M059J (cell line): ENCODE data around the gene INSM2. TPM values are rescaled to one million over a fixed set of nuclear protein-coding genes. Genes with fewer than 3 reads are reported as not detected.

Experiments
- DNase-seq: peaks from one replicate; pipeline ENCODE4 v3.0.0-alpha.2; 2012; ENCODE audit warnings: low read depth
- total RNA-seq: library from RNA; depleted of rRNA; stranded (reverse); fragments of >200 nt; shearing (Covaris generic); gene quantifications from 2 replicates; pipeline ENCODE4 v1.2.3, GENCODE V29; 2014; rRNA removed

The INSM2 gene, protein sequence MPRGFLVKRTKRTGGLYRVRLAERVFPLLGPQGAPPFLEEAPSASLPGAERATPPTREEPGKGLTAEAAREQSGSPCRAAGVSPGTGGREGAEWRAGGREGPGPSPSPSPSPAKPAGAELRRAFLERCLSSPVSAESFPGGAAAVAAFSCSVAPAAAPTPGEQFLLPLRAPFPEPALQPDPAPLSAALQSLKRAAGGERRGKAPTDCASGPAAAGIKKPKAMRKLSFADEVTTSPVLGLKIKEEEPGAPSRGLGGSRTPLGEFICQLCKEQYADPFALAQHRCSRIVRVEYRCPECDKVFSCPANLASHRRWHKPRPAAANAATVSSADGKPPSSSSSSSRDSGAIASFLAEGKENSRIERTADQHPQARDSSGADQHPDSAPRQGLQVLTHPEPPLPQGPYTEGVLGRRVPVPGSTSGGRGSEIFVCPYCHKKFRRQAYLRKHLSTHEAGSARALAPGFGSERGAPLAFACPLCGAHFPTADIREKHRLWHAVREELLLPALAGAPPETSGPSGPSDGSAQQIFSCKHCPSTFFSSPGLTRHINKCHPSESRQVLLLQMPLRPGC
- not detected in 2 replicates for total RNA-seq

DNA sequence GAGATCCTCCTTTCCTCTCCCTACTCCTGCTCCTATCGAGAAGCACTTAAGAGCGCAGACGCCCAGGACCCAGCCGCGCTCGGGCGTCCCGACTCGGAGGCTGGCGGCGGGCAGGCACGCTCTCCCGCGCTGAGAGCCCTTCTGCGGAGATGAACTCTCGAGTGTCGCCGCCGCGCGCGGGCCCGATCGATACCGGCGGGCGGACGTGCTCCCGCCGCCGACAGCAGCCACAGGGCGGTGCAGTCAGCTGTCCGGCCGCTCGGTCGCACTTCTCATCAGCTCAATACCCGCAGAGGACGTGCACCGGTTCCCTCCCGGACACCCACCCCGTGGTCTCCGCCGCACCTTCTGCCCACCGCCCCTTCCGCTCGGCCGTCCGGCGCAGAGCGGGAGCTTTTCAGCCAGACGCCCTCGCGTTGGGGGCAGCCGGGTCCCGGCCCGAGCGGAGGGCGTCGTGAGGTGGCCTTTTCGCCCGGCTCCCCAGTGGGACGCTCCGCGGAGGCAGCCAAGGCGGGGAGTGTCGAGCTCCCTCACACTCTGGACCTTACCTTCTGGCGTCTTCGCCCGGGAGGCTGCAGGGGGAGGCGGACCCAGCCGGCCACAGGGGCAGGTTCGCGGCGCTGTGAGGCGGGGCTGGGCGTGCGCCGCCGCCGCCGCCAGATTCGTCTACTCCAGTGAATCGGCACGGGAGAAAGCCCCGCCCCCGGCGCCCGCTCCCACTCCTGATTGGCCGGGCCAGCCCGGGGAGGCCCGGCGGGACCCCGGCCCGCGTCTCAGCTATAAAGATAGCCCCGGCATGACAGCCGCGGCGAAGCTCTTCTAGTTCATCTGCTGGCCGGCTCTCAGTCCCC, at the start of gene INSM2:
Gene INSM2 (plus strand): TSS at position 808 of the 851 bp plus-strand sequence. CDS start 89 bp downstream, outside the sequence.
- peak; percentile 67 for DNase-seq

DNA sequence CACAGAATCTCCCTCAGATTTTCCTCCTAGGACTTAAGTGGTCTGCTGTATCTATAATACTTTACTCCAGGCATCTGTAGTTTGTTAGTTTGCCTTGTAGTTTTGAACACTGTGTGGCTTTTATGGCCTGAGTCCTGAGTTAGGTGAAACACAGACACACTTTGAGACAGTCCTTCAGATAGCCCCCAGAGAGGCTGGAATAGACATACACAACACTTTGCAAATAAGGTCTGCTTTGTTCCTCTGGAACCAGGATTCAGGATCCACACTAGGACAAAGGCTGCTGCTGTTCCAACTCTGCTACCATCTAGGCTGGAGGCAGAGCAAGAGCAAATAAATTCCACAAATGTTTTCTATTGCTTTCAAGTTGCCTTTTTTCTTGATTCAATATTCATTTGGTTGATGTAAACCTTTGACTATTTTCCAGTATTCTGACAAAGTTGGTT, 41.4 kb upstream of the INSM2 start:
- no peak for DNase-seq

DNA sequence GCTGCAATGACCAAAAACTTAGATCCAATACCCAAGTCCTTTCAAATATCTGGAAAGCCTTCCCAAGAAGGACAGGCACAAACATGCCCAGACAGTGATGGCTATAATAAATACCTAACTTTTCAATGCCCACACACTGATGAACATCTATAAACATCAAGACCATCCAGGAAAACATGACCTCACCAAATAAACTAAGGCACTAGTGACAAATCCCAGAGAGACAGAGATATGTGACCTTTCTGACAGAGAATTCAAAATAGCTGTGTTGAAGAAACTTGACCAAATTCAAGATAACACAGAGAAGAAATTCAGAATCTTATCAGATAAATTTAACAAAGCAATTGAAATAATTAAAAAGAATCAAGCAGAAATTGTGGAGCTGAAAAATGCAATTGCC, 38.7 kb upstream of the INSM2 start:
- DNase-seq, result no peak

DNA sequence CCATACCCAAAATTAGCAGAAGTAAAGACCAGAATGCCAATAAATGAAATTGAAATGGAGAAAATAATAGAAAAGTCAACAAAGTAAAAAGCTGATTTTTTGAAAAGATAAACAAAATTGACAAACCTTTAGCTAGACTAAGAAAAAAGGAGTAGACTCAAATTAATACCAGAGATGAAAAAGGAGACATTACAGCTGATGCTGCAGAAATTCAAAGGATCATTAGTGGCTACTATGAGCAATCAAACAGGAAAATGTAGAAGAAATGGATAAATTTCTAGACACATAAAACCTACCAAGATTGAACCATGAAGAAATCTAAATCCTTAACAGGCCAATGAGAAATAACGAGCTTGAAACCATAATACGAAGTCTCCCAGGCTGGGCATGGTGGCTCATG, 34.8 kb upstream of the INSM2 start:
- DNase-seq, result no peak

DNA sequence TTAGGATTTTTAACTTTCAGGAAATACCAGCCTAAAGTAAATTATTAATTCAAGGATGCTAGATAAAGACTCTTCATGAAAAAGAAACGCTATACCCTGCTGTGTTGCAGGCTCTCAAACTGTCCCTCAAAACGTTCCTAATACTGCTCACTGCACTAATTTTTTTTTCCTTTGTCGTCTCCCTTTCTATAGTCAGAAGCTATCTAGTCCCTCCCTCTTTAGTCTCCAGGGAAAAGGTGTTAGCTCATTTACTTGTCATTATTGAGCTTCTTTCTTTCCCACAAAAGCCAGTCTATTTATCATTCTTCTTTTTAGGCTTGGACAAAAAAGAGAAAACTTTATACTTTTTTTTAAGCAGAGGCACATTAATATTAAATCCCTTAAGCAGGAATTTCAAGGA, 30.3 kb upstream of the INSM2 start:
- DNase-seq, result no peak

DNA sequence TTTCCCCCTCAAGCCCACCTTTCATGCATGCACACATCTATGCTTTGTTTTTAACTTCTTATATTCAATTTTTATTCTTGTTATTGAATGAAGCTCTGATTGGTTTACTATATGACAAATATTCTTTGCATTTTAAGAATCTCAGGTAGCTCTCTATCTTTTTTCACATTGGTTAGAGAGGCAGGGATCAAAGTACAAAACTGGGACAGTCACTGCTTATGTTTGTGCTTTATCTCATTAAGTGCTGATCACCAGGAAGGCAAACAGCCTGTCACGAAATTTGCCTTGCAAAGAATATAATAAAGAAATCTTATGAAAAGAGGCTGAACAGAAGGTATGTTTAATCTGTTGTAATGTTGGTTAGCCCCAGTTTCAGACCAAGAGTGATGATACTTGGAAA, 29.7 kb upstream of the INSM2 start:
- DNase-seq, result no peak

DNA sequence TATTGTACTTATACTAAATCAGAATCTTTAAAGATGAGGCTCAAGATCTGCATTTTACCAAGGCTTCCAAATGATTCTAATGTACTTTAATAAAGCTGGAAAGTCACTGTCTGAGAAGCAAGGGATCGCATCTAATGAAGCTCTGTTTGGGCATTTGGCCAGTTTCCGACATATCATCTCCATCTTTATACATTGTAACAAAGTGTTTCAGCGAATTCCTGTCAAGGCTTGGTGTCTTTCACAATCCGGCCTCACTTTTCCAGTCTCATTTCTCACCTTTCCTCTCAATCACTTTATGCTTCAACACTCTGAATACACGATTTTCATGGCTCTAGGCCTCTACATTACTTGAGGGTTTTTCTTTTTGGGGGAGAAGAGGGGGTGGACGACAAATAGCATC, 27.5 kb upstream of the INSM2 start:
- DNase-seq, result no peak

DNA sequence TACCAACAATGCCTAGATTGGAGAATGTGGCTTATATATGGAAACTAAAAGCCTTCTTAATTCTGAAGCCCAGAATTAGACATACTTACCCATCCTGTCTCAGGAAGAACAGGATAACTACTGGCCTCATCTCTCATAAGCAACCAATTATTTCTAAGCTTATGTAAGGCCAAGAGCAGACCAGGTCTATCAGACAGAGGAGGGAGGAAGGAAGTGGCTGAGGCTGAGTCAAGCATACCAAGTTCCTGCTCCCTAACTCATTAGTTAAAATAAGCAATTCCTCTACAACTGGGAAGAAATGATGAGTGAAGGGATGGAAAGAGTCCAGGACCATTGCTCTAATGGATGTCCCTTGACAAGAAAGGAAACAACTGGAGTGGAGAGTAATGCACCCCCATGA, 27.0 kb upstream of the INSM2 start:
- peak; percentile 35 for DNase-seq

DNA sequence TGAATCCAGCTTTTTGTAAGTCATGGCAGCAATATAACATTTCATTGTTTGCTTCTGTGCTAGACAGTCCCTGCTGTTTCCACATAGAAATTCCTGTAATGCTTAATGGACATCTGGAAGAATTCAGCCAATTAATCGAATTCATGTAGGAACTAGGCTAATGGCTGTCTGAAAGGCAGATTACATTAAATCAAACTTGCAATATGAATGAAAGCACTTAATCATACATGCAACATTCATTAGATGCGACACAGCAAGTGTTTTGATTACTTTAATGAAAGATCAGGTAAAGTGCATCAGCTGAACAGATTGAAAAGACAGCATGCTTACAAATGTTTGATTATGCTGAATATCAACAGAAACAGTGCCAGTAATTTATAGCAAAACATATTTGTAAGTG, 24.1 kb upstream of the INSM2 start:
- no peak for DNase-seq

DNA sequence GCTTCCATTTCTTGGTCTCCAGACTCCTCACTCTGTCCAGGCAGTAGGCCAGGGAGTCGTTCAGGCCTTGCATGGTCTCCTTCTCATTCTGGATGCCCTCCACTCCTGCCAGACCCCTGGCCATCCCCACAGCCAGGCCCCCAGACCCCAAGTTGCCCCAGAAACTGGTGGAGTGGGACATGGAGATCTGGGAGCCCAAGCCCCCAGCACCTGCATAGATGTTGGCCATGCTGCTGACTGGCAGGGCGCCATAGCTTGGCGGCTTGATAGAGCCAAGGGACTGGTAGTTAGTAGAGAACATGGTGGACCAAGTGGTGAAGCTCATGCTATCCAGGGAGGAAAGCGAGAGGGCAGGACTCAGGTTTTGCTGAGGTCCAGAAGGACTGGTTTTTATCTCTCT, 21.2 kb upstream of the INSM2 start:
- no peak for DNase-seq

DNA sequence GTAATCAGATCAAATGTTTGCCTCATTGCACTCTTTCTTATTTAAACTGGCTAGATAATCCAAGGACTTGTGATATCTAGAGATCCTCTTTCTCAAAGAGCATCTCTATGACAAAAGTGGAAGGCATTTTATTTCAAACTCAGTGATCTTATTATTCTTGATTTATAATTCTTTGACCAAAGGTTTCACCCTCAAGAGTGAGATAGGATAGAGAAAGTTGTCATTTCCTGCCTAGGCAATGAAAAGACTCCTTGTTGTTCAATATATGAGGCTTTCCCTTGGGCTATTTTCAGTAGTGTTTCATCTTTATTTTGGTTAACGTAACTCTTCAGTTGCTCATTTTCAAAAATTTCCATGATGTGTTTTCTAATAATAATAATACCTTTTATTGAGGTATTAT, 18.0 kb upstream of the INSM2 start:
- DNase-seq, result no peak

DNA sequence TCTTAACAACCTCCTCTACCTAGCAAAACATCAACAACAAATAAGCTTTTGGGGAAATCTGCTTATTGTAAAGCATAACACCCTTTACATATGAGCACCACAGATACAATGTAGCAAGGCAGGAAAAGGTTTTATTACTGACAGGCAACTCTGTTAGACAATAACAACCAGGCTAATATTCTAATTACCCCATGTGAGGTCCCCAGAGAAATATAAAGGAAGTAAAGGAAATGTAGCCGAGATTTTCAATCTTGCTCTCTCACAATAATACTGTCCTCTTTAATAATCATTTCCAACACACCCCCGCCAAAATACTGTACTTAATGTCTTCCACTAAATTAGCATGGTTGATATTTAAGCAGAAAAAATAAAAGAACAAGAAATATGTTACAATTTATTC, 14.0 kb upstream of the INSM2 start:
- DNase-seq, result no peak

DNA sequence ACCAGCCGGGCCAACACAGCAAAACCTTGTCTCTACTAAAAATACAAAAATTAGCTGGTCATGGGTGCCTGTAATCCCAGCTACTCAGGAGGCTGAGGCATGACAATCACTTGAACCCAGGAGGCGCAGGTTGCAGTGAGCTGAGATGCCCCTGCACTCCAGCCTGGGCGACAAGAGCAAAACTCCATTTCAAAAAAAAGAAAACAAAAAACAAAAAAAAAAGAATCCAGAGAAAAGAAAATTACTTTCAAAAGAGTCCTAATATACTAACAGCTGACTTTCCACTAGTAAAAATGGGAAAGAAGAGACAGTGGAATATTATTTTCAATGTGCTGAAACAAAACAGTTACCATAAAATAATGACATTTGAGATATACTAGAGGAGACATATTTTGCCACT, 8.3 kb upstream of the INSM2 start:
- DNase-seq, result no peak

DNA sequence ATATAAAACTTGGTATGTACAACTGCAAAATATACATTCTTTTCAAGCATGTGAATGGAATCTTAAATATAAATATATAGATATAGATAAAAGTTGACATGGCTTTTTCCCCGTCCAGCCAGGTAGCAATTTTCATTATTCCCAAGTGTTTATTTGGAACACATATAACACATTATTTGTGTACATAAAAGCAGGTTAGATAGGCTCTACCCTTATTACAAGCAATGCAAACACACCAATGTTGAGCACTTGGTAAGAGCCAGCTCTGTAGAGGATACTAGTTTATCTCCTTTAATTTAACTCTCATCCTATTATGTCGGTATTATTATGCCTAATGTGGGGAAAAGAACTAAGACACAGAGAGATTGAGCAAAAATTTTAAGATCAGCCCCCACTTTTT, 7.0 kb upstream of the INSM2 start:
- no peak for DNase-seq

DNA sequence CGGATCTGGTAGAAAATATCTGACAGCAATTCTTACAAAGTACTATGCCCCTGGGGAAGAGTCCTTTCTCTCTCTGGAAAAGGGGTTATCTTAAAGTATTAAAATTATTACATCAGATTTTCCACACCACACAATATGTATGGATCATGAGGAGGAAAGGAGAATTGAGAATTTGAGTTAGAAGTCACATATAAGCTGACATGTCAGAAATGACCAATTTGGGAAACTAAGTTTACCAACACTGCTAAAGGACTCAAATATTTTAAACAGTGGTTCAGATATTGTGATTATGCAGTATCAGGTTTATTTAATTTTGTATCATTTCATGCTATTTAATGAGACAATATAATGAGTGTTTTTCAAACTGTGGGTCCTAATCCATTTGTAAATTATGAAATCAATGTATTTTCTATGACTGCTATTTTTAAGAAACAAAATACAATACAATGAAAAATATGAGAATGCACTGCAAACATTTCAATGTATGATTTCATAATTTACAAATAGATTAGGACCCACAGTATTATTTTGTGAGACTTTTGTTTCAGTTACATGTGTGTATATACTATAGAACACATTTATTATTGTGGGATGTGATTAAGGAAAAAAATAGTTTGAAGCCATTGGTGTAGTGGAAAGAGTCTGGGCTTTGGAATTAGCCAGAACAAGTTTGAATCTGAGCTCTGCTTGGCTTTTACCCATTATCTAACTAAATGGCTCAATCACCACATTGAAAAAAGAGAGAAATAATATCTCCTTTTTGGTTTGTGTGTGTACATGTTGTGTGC, 1.8 kb upstream of the INSM2 start:
- no peak for DNase-seq

DNA sequence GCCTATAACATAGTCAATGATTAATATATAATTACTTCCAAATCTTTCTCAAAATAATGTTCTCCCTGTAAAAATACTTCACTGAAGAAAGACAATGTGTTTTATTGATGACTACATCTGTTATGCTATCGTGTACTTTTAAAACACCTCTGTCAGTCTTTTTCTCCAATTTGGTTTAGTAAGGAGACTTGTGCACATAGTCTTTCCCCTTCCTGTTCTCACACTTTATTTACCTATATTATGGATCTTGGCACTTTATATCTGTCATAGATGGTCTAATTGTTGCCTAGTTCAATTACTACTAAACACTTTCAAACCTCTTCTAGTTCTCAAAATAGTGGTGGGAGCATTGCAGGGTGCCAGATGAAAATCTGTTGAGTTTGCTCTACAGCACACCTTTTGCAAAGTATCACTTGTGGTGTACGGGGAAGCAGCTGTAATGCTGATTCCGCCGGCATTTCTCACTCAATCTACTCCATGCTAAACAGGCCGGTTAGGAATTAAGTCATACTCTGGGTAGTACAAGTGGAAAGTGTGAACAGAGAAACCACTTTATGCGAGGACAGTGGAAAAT, 1.1 kb upstream of the INSM2 start:
- DNase-seq, result no peak

DNA sequence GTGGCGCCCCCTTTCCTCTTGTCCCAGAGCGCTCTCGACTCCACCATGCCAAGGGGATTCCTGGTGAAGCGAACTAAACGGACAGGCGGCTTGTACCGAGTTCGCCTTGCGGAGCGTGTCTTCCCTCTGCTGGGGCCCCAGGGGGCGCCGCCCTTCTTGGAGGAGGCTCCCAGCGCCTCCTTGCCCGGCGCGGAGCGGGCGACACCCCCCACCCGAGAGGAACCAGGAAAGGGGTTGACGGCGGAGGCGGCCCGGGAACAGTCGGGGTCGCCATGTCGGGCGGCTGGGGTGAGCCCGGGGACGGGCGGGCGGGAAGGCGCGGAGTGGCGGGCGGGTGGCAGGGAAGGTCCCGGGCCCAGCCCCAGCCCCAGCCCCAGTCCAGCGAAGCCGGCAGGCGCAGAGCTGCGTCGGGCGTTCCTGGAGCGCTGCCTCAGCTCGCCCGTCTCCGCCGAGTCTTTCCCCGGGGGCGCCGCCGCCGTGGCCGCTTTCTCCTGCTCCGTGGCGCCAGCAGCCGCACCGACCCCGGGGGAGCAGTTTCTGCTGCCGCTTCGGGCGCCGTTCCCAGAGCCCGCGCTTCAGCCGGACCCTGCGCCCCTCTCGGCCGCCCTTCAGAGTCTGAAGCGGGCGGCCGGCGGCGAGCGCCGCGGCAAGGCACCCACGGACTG, 376 bp downstream of the INSM2 start:
- peak; percentile 47 for DNase-seq

DNA sequence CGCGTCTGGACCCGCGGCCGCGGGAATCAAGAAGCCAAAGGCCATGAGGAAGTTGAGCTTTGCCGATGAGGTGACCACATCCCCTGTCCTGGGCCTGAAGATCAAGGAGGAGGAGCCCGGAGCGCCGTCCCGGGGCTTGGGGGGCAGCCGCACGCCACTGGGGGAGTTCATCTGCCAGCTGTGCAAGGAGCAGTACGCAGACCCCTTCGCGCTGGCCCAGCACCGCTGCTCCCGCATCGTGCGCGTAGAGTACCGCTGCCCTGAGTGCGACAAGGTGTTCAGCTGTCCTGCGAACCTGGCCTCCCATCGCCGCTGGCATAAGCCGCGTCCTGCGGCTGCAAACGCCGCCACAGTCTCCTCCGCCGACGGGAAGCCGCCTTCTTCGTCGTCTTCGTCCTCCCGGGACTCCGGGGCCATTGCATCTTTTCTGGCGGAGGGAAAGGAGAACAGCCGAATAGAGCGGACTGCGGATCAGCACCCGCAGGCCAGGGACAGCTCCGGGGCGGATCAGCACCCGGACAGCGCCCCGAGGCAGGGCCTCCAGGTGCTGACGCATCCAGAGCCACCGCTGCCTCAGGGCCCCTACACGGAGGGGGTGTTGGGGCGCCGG, 1.0 kb downstream of the INSM2 start:
- DNase-seq, result peak; percentile 66

DNA sequence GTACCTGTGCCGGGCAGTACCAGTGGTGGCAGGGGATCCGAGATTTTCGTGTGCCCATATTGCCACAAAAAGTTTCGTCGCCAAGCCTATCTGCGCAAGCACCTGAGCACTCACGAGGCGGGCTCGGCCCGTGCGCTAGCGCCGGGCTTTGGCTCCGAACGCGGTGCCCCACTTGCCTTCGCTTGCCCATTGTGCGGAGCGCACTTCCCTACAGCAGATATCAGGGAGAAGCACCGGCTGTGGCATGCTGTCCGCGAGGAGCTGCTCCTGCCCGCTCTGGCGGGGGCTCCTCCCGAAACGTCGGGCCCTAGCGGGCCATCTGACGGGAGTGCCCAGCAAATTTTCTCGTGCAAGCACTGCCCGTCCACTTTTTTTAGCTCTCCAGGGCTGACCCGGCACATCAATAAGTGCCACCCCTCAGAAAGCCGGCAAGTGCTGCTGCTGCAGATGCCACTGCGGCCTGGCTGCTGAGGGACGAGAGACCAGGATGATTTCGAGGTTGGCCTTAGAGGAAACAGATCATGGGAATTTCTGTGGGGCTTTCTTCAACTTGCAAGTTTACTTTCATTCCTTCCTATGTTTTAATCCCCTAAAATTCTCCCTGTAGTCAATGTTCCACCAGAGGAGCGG, 1.6 kb downstream of the INSM2 start:
- DNase-seq, result no peak

DNA sequence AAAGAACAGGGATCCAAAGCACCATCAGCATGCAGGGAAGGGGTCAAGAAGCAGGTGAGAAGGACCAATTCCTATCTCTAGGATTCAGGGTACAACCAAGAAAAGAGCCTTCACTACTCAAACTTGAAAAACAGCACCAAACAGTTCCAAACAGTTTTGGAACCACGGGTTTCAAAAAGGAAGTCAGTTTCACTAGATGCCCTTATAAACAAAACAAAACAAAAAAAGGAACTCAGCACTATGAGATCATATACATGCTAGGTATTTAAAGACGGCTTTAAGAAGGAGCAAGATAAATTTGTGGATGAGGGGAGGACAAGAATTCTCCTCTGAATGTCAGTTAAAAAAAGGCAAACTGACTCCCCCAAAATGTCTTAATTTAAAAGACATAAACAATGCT, 6.0 kb downstream of the INSM2 start:
- no peak for DNase-seq
